Measurements from ENCODE around the gene NOX5. TPM values are rescaled to one million over a fixed set of nuclear protein-coding genes. Genes with fewer than 3 reads are reported as not detected.

NOX5 gene
- total RNA-seq (2022; extraction: Qiagen RNA extraction; ENCODE audit: low read depth): 0.12 to 0.48 TPM (median 0.20 TPM) in 5 replicates

GRCh38 chr15:69014454-69014853 lies at the start of gene NOX5:
Gene NOX5 (plus strand): TSS chr15:69014695. CDS start chr15:69014736, 41 bp downstream.

Other genes starting within 250 kb of the NOX5 start
- 266 to 285 TPM (median 282 TPM) in 5 replicates for gene ANP32A, start 193.8 kb upstream of the NOX5 start, total RNA-seq (2022; extraction: Qiagen RNA extraction; ENCODE audit: low read depth)
- gene SPESP1, start 84.2 kb upstream of the NOX5 start, total RNA-seq (2022; extraction: Qiagen RNA extraction; ENCODE audit: low read depth): not detected in 5 replicates
- 19.7 to 29.1 TPM (median 24.8 TPM) in 5 replicates for gene GLCE, start 145.9 kb downstream of the NOX5 start, total RNA-seq (2022; extraction: Qiagen RNA extraction; ENCODE audit: low read depth)

Measured in A549 treated with DMSO at 1 μM for 4 hours (cell line).